ENCODE data around the gene RBCK1.

DNA sequence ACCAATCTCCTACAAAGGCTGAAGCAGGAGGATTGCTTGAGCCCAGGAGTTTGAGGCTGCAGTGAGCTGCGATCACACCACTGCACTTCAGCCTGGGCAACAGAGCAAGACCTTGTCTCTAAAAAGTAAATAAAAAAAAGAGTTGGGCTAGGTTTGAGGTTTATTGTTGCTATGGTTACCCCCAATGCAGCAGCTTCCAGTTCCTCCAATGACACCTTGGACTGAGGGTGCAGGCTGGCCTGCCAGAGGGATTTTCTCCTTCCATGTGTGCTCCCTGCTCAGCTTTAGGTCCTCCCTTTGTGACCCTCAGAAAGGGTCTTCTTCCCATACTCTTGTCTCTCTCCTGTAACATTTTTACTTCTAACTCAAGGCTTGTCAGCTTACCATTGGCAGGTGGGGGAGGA is 64.8 kb downstream of the RBCK1 start:
- TF ChIP-seq CTCF (IDR thresholded peaks at IDR 0.05; ENCODE audit: low read length): no peak
- no peak for TF ChIP-seq EZH2 (IDR thresholded peaks at IDR 0.05; ENCODE audit: borderline replicate concordance, low read length)
